Stimulated activated CD4-positive, alpha-beta T cell treated with anti-CD3 and anti-CD28 coated beads, Interleukin-4, amount 100 ng/mL, for 1 hour (primary cell): Measurements from ENCODE around the gene SLC12A6.
"Not testable (repeated sequence)": the region's sequence is repeated elsewhere in the genome, so short reads cannot be mapped to it uniquely, and the experiment has no call there.

Source experiments
- DNase-seq: peaks from one replicate; pipeline ENCODE4 v3.0.0-alpha.2; 2020

The SLC12A6 gene

GRCh38 chr15:34337557-34338306 is at the start of gene SLC12A6:
Gene SLC12A6, minus strand, starts transcription at chr15:34337781. Its CDS starts 1,101 bp downstream, at chr15:34336680.
- DNase-seq: peak; percentile 91

- DNase-seq: not testable (repeated sequence)
Observed at GRCh38 chr15:34381829-34382521, 44.4 kb upstream of the SLC12A6 start.

GRCh38 chr15:34380491-34380890 is 42.9 kb upstream of the SLC12A6 start:
- not testable (repeated sequence) for DNase-seq

GRCh38 chr15:34376856-34377255 is 39.3 kb upstream of the SLC12A6 start:
- no peak for DNase-seq

DNA sequence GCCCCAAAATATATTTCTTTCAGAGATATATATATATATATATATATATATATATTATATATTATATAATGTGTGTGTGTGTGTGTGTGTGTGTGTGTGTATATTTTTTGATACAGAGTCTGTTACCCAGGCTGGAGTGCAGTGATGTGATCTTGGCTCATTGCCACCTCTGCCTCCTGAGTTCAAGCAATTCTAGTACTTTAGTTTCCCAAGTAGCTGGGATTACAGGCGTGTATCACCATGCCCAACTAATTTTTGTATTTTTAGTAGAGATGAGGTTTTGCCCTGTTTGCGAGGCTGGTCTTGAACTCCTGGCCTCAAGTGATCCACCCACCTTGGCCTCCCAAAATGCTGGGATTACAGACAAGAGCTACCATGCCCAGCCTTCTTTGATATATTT is 38.0 kb upstream of the SLC12A6 start:
- DNase-seq: not testable (repeated sequence)

GRCh38 chr15:34374816-34375215 is 37.2 kb upstream of the SLC12A6 start:
- DNase-seq: no peak

- DNase-seq: no peak
Observed at GRCh38 chr15:34373951-34374350, 36.4 kb upstream of the SLC12A6 start.

DNA sequence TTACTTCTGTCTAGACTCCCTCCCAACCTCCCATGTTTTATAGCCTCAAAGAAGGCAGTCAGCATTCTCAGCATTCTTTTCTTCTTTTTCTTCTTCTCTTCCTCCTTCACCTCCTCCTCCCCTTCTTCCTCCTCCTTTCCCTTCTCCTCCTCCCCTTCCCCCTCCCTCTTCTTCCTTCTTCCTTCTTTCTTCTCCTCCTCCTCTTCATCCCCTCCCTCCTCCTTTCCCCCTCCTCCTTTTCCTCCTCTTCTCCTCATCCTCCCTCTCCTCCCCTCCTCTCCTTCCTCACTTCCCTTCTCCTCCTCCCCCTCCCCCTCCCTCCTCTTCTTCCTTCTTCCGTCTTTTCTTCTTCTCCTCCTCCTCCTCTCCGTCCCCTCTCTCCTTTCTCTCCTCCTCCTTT is 33.1 kb upstream of the SLC12A6 start:
- DNase-seq: no peak

DNA sequence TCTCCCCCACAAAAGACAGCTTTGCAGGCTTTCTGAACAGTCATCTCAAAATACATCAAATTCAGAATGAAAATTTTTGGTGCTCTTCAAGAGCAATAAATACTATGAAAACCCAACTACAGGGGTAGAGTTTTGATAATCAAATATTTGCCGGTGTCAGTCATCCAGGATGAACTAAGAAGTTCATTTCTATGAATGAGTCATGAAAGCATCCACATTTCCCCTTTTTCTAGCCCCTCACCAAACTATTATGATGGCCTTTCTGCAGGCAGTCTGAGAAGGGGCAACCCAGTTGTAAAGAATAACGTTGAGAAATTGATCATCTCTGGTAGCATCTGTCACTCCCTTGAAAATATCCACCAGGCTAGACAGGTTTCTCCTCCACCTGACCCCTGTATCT is 32.5 kb upstream of the SLC12A6 start:
- DNase-seq: no peak

DNA sequence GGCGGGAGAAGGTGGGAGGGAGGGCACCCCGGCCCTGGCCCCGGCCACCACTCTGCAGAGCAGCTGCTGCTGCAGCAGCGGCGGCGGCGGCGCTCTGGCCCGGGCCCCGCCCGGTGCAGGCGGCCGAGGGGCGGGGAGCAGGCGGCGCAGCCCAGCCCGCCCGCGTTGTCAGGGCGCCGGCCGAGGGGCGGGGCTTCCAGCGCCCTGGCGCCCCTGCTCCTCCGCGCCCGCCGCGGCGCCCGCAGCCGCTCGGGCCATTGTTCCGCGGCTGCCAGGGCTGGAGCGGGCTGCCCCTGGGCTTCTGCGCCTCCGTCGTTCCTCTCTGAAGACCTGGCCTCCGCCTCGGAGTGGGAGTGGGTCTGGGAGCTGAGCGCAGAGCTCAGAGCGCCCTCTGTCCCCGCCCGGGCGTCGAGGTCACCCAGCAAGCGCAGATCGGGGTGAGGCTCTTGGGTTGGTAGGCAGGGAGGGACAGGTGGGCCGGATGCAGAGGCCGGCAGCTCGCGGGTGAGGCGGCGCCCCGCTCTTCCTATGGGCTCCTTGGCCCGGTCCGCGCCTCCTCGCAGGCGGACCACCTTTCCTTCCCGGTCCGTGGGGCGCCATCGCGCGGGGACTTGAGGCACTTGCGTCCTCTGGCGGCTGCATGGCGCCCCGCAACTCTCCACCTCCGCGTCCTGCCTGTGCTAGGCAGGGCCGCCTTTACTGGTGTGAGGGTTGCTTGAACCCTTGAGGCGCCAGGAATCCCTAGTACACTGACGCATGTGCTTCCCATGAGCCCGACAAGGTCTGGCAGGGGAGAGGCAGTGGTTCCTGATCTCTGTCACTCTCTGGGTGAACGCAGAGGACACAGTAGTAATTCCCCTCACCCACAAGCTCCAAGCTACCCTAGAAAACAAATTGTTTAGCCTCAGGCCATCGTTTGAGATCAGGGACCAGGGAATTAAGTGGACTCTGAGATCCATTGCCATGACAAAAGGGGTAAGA is 29.8 kb upstream of the SLC12A6 start, which contains the start of gene LPCAT4:
TSS of gene LPCAT4 (minus strand) at position 96 of the 981 bp plus-strand sequence. CDS start 96 bp downstream, outside the sequence.
- peak; percentile 86 for DNase-seq

- peak; percentile 48 for DNase-seq
Observed at GRCh38 chr15:34366271-34367065, 28.9 kb upstream of the SLC12A6 start.

DNA sequence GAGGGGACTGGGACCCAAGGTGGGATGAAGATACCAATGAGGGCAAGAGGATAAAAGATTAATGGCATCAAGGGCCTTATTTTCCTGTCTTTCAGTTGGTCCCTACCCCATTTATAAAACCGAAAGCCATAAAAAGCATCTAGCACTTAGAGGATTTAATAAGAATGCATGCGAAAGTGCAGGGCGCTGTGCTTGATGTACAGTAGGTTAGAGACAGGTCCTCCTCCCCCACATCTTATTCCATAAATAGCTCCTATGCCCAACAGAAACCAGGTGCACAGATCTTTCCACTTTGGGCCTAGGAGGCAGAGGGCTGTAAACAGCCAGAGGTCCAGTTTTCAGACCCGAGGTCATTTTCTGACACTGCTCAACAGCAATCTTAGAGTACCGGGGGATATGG is 28.3 kb upstream of the SLC12A6 start:
- DNase-seq: no peak

DNA sequence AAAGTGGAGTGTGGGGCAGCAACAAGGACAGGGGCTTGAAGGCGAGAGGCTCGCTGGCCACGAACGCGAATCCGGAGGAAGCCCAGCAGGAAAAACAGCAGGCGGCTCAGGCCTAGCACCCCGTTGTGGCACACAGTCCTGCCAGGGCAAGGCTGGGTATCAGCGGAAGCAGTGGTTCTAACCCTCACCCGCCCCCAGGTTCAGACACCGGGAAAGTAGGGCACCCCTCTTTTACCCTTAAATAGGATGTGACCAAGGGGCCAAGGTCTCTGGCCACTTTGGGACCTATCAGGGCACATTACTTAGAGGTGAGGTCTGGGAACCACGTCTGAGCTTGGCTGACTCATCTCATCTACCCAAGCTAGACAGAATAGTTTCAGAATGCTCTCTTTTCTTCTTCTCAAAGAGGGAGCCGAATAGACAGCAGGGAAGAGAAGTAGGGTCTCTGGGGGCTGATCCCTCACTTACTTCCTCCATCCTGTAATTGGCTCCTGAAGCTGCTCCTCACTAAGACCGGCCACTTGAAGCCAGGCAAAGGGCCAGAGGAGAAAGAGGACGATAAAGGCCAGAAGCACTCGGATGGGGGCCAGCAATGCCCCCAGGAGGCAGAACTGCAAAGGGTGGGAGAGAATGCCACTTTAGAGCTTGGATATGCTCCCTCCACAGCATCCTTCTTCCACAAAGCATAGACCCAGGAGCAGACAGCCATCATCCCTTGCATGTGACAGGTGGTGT is 27.7 kb upstream of the SLC12A6 start:
- no peak for DNase-seq

DNA sequence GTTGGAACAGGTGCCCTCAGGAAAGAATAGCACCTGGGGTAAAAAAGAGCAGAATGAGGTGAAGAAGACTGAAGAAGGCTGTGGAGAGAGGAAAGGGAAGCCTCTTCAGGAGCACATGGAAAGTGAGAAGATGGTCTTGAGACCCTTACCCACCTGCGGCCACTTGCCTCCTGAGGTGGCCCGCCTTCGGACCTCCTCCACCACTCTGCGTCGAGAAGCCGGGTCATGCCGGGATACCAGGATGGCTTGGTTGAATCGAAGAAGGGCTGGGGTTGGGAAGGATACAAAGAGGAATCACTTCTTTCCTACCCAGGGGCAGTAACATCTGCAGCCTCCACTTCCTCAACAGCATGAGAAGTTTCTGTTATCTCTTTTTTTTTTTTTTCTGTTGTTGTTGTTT is 26.5 kb upstream of the SLC12A6 start:
- DNase-seq: no peak

GRCh38 chr15:34362047-34362773 is 24.6 kb upstream of the SLC12A6 start:
- DNase-seq: no peak

GRCh38 chr15:34361278-34361677 is 23.7 kb upstream of the SLC12A6 start:
- no peak for DNase-seq

- DNase-seq: no peak
Observed at GRCh38 chr15:34360298-34360697, 22.7 kb upstream of the SLC12A6 start.

- no peak for DNase-seq
Observed at GRCh38 chr15:34359416-34359815, 21.8 kb upstream of the SLC12A6 start.

GRCh38 chr15:34358948-34359347 is 21.4 kb upstream of the SLC12A6 start:
- no peak for DNase-seq

DNA sequence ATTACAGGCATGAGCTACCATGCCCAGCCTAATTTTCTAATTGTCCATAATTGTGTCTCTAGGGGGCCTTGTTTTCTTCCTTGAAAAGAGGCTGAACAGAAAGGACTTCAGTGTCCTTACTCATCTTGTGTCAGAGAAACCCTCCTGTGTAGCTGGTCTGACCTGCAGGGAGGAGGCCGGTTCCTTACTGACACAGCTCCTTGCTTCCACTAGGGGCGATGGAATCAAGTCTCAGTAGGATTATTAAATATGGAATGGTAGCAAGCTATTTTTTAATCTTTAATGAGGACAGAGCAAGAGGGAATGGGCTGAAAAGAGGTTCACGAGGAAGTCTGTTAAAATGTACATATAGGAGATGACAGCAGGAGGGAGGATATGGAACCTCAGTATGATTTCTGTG is 20.8 kb upstream of the SLC12A6 start:
- no peak for DNase-seq

- no peak for DNase-seq
Observed at GRCh38 chr15:34357653-34358052, 20.1 kb upstream of the SLC12A6 start.
